HEK293 (cell line): ENCODE measurements around the gene SLC10A6.

Experiments used
- CTCF ChIA-PET: fragments of 350-600 bp; formaldehyde crosslinking; extraction: SDS; loops from one replicate; lab custom pipeline; 2021; ENCODE audit warnings: antibody characterized with exemption; lab: Yijun Ruan, JAX
- POLR2A ChIA-PET: fragments of 300-600 bp; formaldehyde crosslinking; extraction: SDS; loops from one replicate; lab custom pipeline; 2020; ENCODE audit warnings: antibody characterized with exemption, inconsistent platforms; lab: Yijun Ruan, JAX
- H3K27ac ChIP-seq: fragments of 200-500 bp; sonication (Bioruptor generic); 2 replicates; pipeline ENCODE4 v1.5.1; 2014; ENCODE audit warnings: low read depth, low read length, control low read depth, inconsistent platforms; ENCODE audit errors: extremely low read depth
- H3K36me3 ChIP-seq, 2 experiments: fragments of 200-500 bp in 1 of 2; sonication (Bioruptor generic) in 1 of 2; 1 replicate in 1 of 2; 2 replicates in 1 of 2; pipeline ENCODE4 v1.5.1; 2014 to 2017; ENCODE audit warnings: inconsistent platforms in 2 of 2, low read length in 2 of 2; ENCODE audit not compliant: control insufficient read depth in 2 of 2, insufficient read depth in 1 of 2
- H3K4me1 ChIP-seq: fragments of 200-500 bp; sonication (Bioruptor generic); 2 replicates; pipeline ENCODE4 v1.5.1; 2014; ENCODE audit warnings: mild to moderate bottlenecking, low read length, inconsistent platforms; ENCODE audit not compliant: control insufficient read depth, insufficient read depth
- H3K4me3 ChIP-seq: 2 replicates; pipeline ENCODE4 v1.5.1; 2011; ENCODE audit warnings: low read depth, mild to moderate bottlenecking, control low read depth, low read length, moderate library complexity
- H3K9me3 ChIP-seq: fragments of 200-500 bp; sonication (Bioruptor generic); 2 replicates; pipeline ENCODE4 v1.5.1; 2014; ENCODE audit warnings: low read depth, low read length, inconsistent platforms; ENCODE audit not compliant: control insufficient read depth, insufficient read depth
- BCL11B ChIP-seq: fragments of 450-650 bp; formaldehyde crosslinking; IDR thresholded peaks from 2 replicates; pipeline ENCODE4 v1.5.1; 2016; ENCODE audit warnings: low read depth, missing biosample characterization, missing genetic modification characterization
- BCL6B ChIP-seq: fragments of 450-650 bp; formaldehyde crosslinking; IDR thresholded peaks from 2 replicates; pipeline ENCODE4 v1.5.1; 2017; ENCODE audit warnings: missing biosample characterization, missing genetic modification characterization
- EGR2 ChIP-seq: fragments of 450-650 bp; formaldehyde crosslinking; IDR thresholded peaks from 2 replicates; pipeline ENCODE4 v1.5.1; 2016; ENCODE audit warnings: low read depth, missing biosample characterization, missing genetic modification characterization
- KLF8 ChIP-seq: fragments of 450-650 bp; formaldehyde crosslinking; IDR thresholded peaks from 2 replicates; pipeline ENCODE4 v1.5.1; 2016; ENCODE audit warnings: missing biosample characterization, missing genetic modification characterization
- TCF7L2 ChIP-seq: IDR thresholded peaks from 2 replicates; pipeline ENCODE4 v1.6.1; 2011; ENCODE audit warnings: low read depth, mild to moderate bottlenecking, inconsistent platforms, low read length, moderate library complexity, borderline replicate concordance
- YY2 ChIP-seq: fragments of 450-650 bp; formaldehyde crosslinking; IDR thresholded peaks from 2 replicates; pipeline ENCODE4 v1.5.1; 2016; ENCODE audit warnings: missing biosample characterization, missing genetic modification characterization
- ZBTB44 ChIP-seq: fragments of 450-650 bp; IDR thresholded peaks from 2 replicates; pipeline ENCODE4 v1.5.1; 2018; ENCODE audit warnings: missing biosample characterization, mild to moderate bottlenecking, missing genetic modification characterization
- ZIC2 ChIP-seq: fragments of 450-650 bp; formaldehyde crosslinking; IDR thresholded peaks from 2 replicates; pipeline ENCODE4 v1.5.1; 2016; ENCODE audit warnings: missing biosample characterization, missing genetic modification characterization
- ZNF112 ChIP-seq: fragments of 450-650 bp; formaldehyde crosslinking; IDR thresholded peaks from 2 replicates; pipeline ENCODE4 v1.5.0; 2017; ENCODE audit warnings: missing biosample characterization, missing genetic modification characterization
- ZNF140 ChIP-seq: fragments of 450-650 bp; formaldehyde crosslinking; IDR thresholded peaks from 2 replicates; pipeline ENCODE4 v1.5.1; 2016; ENCODE audit warnings: missing biosample characterization, missing genetic modification characterization
- ZNF404 ChIP-seq: fragments of 450-650 bp; formaldehyde crosslinking; IDR thresholded peaks from 2 replicates; pipeline ENCODE4 v1.5.1; 2017; ENCODE audit warnings: missing biosample characterization, missing genetic modification characterization
- ZNF426 ChIP-seq: fragments of 450-650 bp; formaldehyde crosslinking; IDR thresholded peaks from 2 replicates; pipeline ENCODE4 v1.5.1; 2017; ENCODE audit warnings: missing biosample characterization, missing genetic modification characterization, mild to moderate bottlenecking, inconsistent platforms, moderate library complexity
- ZNF48 ChIP-seq: fragments of 450-650 bp; formaldehyde crosslinking; IDR thresholded peaks from 2 replicates; pipeline ENCODE4 v1.5.1; 2016; ENCODE audit warnings: missing biosample characterization, missing genetic modification characterization
- ZNF510 ChIP-seq: fragments of 450-650 bp; formaldehyde crosslinking; IDR thresholded peaks from 2 replicates; pipeline ENCODE4 v1.5.1; 2018; ENCODE audit warnings: mild to moderate bottlenecking, missing genetic modification characterization, missing biosample characterization; ENCODE audit not compliant: insufficient replicate concordance
- ZNF585B ChIP-seq: fragments of 450-650 bp; formaldehyde crosslinking; IDR thresholded peaks from 2 replicates; pipeline ENCODE4 v1.5.1; 2016; ENCODE audit warnings: missing biosample characterization, missing genetic modification characterization
- ZNF791 ChIP-seq: fragments of 450-650 bp; formaldehyde crosslinking; IDR thresholded peaks from 2 replicates; pipeline ENCODE4 v1.5.1; 2016; ENCODE audit warnings: missing biosample characterization, missing genetic modification characterization

SLC10A6 gene

GRCh38 chr4:86778175-86778574, 71.0 kb downstream of the SLC10A6 start (continued):
- no peak for TF ChIP-seq ZNF426 (tag by site-specific recombination)
- TF ChIP-seq BCL11B (tag by site-specific recombination) = peak; percentile 42; the same call in 1 of the 2 replicates
- no peak for TF ChIP-seq ZNF112
- no peak for TF ChIP-seq ZNF791
- peak; percentile 36; the same call in 1 of the 2 replicates for TF ChIP-seq ZBTB44 (tag by site-specific recombination)

- Histone ChIP-seq H3K4me3 (no peak overlapping the region), H3K27ac (no peak overlapping the region), H3K4me1 (no peaks in the 10 kb centered on the region), H3K9me3 (no peaks in the 10 kb centered on the region), H3K36me3 (peaks cover 10 to 58% of the 10 kb centered on the region in 2 experiments)
- no peak for TF ChIP-seq TCF7L2
- TF ChIP-seq ZNF140 = no peak
- TF ChIP-seq EGR2 (tag by site-specific recombination) = no peak
- TF ChIP-seq BCL6B = no peak
- TF ChIP-seq YY2 (tag by site-specific recombination) = no peak
- TF ChIP-seq ZNF404 (tag by site-specific recombination) = no peak
- no peak for TF ChIP-seq KLF8
- no peak for TF ChIP-seq ZNF510
- no peak for TF ChIP-seq ZNF48 (tag by site-specific recombination)
- no peak for TF ChIP-seq ZNF585B (tag by site-specific recombination)
- TF ChIP-seq ZIC2 (tag by site-specific recombination) = no peak
- ChIA-PET CTCF (interaction anchor here (0.7 kb wide), 1 partner anchor 252 kb away, joined by 3 read pairs; no protein-coding TSS in a partner anchor), POLR2A (no interaction called here)
Observed at GRCh38 chr4:86775061-86775460, 74.1 kb downstream of the SLC10A6 start.
